ENCODE measurements around the gene GATM. TPM values are rescaled to one million over a fixed set of nuclear protein-coding genes. Genes with fewer than 3 reads are reported as not detected.
A peak's percentile ranks its signal among the peaks of the same experiment; 100 is the strongest.

GATM gene
- total RNA-seq, 1 experiment from 2014 or later: 4.2 TPM

DNA sequence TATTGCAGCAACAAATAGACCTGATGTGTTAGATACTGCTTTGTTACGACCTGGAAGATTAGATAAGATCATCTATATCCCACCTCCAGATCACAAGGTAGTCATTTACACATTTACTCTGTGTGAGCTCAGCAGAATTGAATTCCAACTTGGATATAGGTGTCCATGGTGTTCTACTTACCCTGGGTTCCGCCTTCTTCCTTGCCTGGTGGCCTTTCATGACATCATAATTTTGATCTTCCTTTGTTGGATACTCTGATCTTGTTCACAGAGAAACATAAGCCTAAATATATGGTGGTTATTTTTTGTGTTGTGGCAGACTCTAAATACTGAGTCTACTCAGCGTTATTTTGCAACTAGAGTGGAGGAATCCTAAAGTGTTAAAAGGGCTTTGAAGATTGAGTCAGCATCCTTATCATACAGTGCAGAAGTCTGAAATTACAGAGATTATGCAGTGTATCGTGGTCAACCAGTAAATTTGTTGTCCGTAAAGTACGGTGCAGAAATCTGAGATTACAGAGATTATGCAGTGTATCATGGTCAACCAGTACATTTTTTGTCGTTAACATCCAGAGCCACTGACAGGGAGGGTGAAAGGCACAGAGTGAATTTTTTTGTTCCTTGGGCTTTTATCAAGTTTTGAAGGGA lies 39.1 kb upstream of the GATM start:
- H3K4me3 Mint-ChIP-seq (ENCODE audit: low read depth, unreplicated experiment): no peak overlapping the region
- CTCF ChIA-PET: no interaction called here
- DNase-seq: no peak
- intact Hi-C loops (cut with micrococcal nuclease; ENCODE audit: unreplicated experiment): no loop called here
- TF ChIP-seq, protein P1, sequence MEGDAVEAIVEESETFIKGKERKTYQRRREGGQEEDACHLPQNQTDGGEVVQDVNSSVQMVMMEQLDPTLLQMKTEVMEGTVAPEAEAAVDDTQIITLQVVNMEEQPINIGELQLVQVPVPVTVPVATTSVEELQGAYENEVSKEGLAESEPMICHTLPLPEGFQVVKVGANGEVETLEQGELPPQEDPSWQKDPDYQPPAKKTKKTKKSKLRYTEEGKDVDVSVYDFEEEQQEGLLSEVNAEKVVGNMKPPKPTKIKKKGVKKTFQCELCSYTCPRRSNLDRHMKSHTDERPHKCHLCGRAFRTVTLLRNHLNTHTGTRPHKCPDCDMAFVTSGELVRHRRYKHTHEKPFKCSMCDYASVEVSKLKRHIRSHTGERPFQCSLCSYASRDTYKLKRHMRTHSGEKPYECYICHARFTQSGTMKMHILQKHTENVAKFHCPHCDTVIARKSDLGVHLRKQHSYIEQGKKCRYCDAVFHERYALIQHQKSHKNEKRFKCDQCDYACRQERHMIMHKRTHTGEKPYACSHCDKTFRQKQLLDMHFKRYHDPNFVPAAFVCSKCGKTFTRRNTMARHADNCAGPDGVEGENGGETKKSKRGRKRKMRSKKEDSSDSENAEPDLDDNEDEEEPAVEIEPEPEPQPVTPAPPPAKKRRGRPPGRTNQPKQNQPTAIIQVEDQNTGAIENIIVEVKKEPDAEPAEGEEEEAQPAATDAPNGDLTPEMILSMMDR (IDR thresholded peaks at IDR 0.05; ENCODE audit: unreplicated experiment): no peak
- H3K9me3 Mint-ChIP-seq (ENCODE audit: low read depth, unreplicated experiment): no peaks in the 10 kb centered on the region
- H3K27ac Mint-ChIP-seq (ENCODE audit: unreplicated experiment): no peak overlapping the region
- BruUV-seq (replicated peaks): no TSS peak
- no peaks in the 10 kb centered on the region for H3K27me3 Mint-ChIP-seq (ENCODE audit: unreplicated experiment)
- peaks cover 53% of the 10 kb centered on the region for H3K36me3 Mint-ChIP-seq (ENCODE audit: insufficient read depth, unreplicated experiment)
- peaks cover 25% of the 10 kb centered on the region for H3K4me1 Mint-ChIP-seq (ENCODE audit: low read depth, unreplicated experiment)

DNA sequence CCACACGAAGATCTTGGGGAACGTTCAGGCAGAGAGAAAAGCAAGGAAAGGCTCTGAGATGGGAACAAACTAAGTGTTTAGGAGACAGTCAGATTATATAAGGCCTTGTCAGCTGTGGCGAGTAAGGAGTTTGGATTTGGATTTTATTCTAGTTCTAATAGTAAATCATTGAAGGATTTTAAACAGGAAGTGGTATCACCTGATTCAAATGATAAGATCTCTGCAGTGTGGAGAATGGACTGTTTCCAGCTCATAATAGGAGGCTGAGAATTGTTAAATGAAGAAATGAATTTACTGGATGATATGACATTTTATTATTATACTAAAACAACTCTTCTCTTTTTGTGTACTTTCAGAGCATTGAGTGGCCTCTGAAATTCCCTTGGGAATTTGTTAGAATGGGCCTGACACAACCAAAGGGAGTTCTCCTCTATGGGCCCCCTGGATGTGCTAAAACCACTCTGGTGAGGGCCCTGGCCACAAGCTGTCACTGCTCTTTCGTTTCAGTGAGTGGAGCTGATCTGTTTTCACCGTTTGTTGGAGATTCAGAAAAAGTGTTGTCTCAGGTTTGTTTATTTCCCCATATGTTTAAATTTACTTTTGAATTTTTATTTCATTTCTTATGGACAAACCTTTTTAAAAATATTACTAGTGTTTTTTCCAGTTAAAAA lies 36.0 kb upstream of the GATM start:
- Mint-ChIP-seq H3K4me1 (ENCODE audit: low read depth, unreplicated experiment) (peaks cover 25% of the 10 kb centered on the region), H3K27ac (ENCODE audit: unreplicated experiment) (peak overlapping the region; percentile 43), H3K9me3 (ENCODE audit: low read depth, unreplicated experiment) (no peaks in the 10 kb centered on the region), H3K4me3 (ENCODE audit: low read depth, unreplicated experiment) (peak overlapping the region; percentile 21), H3K27me3 (ENCODE audit: unreplicated experiment) (no peaks in the 10 kb centered on the region), H3K36me3 (ENCODE audit: insufficient read depth, unreplicated experiment) (peaks cover 37% of the 10 kb centered on the region)
- intact Hi-C loops (cut with micrococcal nuclease; ENCODE audit: unreplicated experiment): no loop called here
- no TSS peak for BruUV-seq (replicated peaks)
- TF ChIP-seq, protein P1 (IDR thresholded peaks at IDR 0.05; ENCODE audit: unreplicated experiment): no peak
- no peak for DNase-seq
- CTCF ChIA-PET: interaction anchor here (0.5 to 0.7 kb wide), 3 partner anchors 10 to 34 kb away, joined by 3 to 4 read pairs (median 3); no protein-coding TSS in a partner anchor

DNA sequence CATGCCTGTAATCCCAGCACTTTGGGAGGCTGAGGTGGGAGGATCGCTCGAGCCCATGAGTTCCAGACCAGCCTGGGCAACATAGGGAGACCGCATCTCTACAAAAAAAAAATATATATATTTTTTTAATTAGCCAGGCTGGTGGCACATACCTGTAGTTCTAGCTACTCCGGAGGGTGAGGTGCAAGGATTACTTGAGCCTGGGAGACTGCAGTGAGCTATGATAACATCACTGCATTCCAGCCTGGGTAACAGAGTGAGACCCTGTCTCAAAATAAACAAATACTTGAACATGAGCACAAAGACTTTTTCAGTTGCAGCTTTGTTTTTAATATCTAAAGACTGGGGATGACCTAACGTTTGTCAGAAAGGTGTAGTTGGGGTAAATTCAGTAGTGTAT lies 31.3 kb upstream of the GATM start:
- peaks cover 17% of the 10 kb centered on the region for H3K4me1 Mint-ChIP-seq (ENCODE audit: low read depth, unreplicated experiment)
- H3K9me3 Mint-ChIP-seq (ENCODE audit: low read depth, unreplicated experiment): no peaks in the 10 kb centered on the region
- intact Hi-C loops (cut with micrococcal nuclease; ENCODE audit: unreplicated experiment): no loop called here
- peaks cover 52% of the 10 kb centered on the region for H3K36me3 Mint-ChIP-seq (ENCODE audit: insufficient read depth, unreplicated experiment)
- no peak for DNase-seq
- no TSS peak for BruUV-seq (replicated peaks)
- CTCF ChIA-PET: interaction anchor here (0.6 kb wide), 1 partner anchor 69 kb away, joined by 5 read pairs; no protein-coding TSS in a partner anchor
- H3K27ac Mint-ChIP-seq (ENCODE audit: unreplicated experiment): no peak overlapping the region
- H3K4me3 Mint-ChIP-seq (ENCODE audit: low read depth, unreplicated experiment): no peak overlapping the region
- no peaks in the 10 kb centered on the region for H3K27me3 Mint-ChIP-seq (ENCODE audit: unreplicated experiment)
- TF ChIP-seq, protein P1 (IDR thresholded peaks at IDR 0.05; ENCODE audit: unreplicated experiment): no peak

DNA sequence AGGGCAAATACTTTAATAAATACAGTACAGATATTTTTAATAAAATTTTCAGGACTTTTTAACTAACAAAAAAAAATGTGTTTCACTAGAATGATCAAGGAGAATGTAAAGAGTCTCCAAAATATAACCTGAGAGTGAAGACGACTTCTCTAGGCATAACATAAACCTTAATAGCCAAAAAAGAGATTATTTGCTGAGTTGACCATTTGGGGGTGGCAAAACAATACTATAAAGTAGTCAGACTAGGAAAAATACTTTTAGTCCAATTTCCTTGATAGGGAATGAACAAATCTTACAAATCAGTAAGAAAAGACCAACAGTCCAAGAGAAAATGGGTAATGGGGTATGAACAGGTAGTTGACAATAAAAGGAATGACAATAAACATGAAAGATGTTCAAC lies 29.4 kb upstream of the GATM start:
- Mint-ChIP-seq H3K27ac (ENCODE audit: unreplicated experiment) (no peak overlapping the region), H3K4me1 (ENCODE audit: low read depth, unreplicated experiment) (no peaks in the 10 kb centered on the region), H3K9me3 (ENCODE audit: low read depth, unreplicated experiment) (no peaks in the 10 kb centered on the region), H3K4me3 (ENCODE audit: low read depth, unreplicated experiment) (no peak overlapping the region), H3K27me3 (ENCODE audit: unreplicated experiment) (no peaks in the 10 kb centered on the region), H3K36me3 (ENCODE audit: insufficient read depth, unreplicated experiment) (peaks cover 49% of the 10 kb centered on the region)
- CTCF ChIA-PET: no interaction called here
- no peak for DNase-seq
- intact Hi-C loops (cut with micrococcal nuclease; ENCODE audit: unreplicated experiment): no loop called here
- TF ChIP-seq, protein P1 (IDR thresholded peaks at IDR 0.05; ENCODE audit: unreplicated experiment): no peak
- BruUV-seq (replicated peaks): no TSS peak

Data from Calu3 (cell line).